Measurements from ENCODE around the gene APOA4.

Gene APOA4

DNA sequence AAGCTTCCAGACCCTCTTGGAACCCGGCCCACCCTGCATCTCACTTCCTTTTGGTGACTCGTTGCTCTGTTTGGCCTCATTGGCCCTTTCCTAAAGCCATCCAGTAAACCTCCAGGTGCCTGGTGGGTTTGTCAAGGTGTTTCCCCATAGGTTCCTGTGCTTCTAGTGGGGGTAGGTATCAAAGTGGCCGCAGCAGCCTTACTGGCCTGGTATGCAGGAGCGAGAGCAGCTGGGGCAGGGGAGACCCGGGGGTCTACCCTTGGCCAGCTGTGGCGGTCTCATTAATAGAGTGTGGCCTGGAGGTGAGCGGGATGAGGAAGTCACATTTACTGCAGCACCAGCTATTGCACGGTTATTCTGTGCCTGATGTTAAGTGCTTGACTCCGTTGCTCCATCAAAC, 4.1 kb downstream of the APOA4 start:
- H3K4me3 ChIP-seq (replicated peaks; ENCODE audit: low read depth, low read length), result no peak overlapping the region
- DNase-seq (ENCODE audit: extremely low read depth, low read depth), result no peak
- TF ChIP-seq, protein P1, sequence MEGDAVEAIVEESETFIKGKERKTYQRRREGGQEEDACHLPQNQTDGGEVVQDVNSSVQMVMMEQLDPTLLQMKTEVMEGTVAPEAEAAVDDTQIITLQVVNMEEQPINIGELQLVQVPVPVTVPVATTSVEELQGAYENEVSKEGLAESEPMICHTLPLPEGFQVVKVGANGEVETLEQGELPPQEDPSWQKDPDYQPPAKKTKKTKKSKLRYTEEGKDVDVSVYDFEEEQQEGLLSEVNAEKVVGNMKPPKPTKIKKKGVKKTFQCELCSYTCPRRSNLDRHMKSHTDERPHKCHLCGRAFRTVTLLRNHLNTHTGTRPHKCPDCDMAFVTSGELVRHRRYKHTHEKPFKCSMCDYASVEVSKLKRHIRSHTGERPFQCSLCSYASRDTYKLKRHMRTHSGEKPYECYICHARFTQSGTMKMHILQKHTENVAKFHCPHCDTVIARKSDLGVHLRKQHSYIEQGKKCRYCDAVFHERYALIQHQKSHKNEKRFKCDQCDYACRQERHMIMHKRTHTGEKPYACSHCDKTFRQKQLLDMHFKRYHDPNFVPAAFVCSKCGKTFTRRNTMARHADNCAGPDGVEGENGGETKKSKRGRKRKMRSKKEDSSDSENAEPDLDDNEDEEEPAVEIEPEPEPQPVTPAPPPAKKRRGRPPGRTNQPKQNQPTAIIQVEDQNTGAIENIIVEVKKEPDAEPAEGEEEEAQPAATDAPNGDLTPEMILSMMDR (IDR thresholded peaks at IDR 0.05; ENCODE audit: low read depth, low read length, missing control alignments), result no peak

DNA sequence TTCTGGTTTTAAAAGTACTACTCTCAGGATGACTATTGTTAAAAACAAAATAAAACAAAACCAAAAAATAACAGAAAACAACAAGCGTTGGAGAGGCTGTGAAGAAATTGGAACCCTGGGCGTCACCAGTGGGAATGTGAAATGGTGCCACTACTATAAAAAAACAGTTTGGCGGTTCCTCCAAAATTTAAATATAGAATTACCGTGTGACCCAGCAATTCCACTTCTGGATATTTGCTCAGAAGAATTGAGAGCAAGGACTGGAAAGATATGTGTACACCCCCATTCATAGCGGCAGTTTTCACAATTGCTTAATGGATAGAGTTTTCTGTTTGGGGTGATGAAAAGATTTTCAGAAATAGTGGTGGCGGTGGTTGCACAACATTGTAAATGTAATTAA, 8.6 kb downstream of the APOA4 start:
- DNase-seq (ENCODE audit: extremely low read depth, low read depth), result no peak
- H3K4me3 ChIP-seq (replicated peaks; ENCODE audit: low read depth, low read length), result no peak overlapping the region
- TF ChIP-seq, protein P1 (IDR thresholded peaks at IDR 0.05; ENCODE audit: low read depth, low read length, missing control alignments), result no peak

DNA sequence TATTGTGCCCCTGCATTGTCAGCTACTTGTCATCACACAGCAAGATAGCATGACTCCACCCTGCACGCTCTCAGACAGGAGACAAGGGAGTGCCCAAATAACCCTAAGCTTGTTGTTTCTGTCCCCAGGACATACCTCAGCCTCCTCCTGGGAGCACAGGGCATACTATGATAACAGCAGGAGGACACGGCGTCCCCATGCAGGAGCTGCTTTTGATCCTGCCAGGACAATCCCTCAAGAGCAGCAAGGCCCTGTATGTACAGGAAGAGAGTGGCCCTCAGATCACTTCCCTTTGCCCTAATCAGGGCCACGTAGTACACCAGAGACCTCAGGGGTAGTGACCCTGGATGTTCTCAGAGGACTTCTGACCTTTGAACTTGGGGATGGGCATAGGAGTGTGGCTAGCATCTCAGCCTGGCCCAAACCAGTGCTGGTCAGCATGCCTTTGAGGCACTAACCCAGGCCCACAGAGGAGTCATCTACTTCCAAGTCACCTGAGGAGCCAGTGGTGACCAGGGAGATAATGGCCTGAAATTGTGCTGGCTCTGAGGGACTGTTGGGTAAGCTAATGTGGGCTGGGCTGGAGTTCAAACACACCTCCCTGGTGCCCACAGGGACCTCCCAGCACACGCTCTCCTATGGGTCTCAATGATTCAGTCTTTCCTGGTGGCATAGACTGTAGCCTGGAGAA, 9.2 kb downstream of the APOA4 start:
- DNase-seq (ENCODE audit: extremely low read depth, low read depth), result no peak
- TF ChIP-seq, protein P1 (IDR thresholded peaks at IDR 0.05; ENCODE audit: low read depth, low read length, missing control alignments), result no peak
- H3K4me3 ChIP-seq (replicated peaks; ENCODE audit: low read depth, low read length), result no peak overlapping the region

- DNase-seq (ENCODE audit: extremely low read depth, low read depth), result no peak
- TF ChIP-seq, protein P1 (IDR thresholded peaks at IDR 0.05; ENCODE audit: low read depth, low read length, missing control alignments), result no peak
- H3K4me3 ChIP-seq (replicated peaks; ENCODE audit: low read depth, low read length), result no peak overlapping the region
Observed at GRCh38 chr11:116813170-116813569, 9.9 kb downstream of the APOA4 start.

DNA sequence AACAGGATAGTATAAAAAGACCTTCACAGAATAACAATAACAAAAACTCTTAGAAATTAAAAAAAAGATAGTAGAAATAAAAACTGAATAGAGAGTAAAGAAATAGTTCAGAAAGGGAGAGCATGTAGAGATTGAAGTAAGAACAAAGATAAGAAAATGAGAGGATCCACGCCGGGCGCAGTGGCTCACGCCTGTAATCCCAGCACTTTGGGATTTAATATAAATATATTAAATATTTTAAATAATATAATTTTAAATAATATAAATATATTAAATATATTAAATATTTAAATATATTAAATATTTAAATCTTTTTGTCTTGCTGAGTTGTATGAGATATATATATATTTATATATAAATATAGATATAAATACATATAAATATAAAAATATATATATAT, 11.0 kb downstream of the APOA4 start:
- DNase-seq (ENCODE audit: extremely low read depth, low read depth), result no peak
- TF ChIP-seq, protein P1 (IDR thresholded peaks at IDR 0.05; ENCODE audit: low read depth, low read length, missing control alignments), result no peak
- no peak overlapping the region for H3K4me3 ChIP-seq (replicated peaks; ENCODE audit: low read depth, low read length)

GRCh38 chr11:116811194-116811593, 11.9 kb downstream of the APOA4 start:
- no peak for DNase-seq (ENCODE audit: extremely low read depth, low read depth)
- no peak overlapping the region for H3K4me3 ChIP-seq (replicated peaks; ENCODE audit: low read depth, low read length)
- TF ChIP-seq, protein P1 (IDR thresholded peaks at IDR 0.05; ENCODE audit: low read depth, low read length, missing control alignments), result no peak

Data from HFF-Myc (cell line).